ENCODE data around the gene NIPAL1. TPM values are rescaled to one million over a fixed set of nuclear protein-coding genes. Genes with fewer than 3 reads are reported as not detected.

Gene NIPAL1
- total RNA-seq (2014; rRNA removed; shearing (Covaris generic)) = 3.7 TPM in 1 of 2 replicates, not detected in the other
- 0.76 and 0.95 TPM in 2 replicates for polyA plus RNA-seq (2016; fragmentation: Nextera tagmentation; extraction: Ambion mirVana)

DNA sequence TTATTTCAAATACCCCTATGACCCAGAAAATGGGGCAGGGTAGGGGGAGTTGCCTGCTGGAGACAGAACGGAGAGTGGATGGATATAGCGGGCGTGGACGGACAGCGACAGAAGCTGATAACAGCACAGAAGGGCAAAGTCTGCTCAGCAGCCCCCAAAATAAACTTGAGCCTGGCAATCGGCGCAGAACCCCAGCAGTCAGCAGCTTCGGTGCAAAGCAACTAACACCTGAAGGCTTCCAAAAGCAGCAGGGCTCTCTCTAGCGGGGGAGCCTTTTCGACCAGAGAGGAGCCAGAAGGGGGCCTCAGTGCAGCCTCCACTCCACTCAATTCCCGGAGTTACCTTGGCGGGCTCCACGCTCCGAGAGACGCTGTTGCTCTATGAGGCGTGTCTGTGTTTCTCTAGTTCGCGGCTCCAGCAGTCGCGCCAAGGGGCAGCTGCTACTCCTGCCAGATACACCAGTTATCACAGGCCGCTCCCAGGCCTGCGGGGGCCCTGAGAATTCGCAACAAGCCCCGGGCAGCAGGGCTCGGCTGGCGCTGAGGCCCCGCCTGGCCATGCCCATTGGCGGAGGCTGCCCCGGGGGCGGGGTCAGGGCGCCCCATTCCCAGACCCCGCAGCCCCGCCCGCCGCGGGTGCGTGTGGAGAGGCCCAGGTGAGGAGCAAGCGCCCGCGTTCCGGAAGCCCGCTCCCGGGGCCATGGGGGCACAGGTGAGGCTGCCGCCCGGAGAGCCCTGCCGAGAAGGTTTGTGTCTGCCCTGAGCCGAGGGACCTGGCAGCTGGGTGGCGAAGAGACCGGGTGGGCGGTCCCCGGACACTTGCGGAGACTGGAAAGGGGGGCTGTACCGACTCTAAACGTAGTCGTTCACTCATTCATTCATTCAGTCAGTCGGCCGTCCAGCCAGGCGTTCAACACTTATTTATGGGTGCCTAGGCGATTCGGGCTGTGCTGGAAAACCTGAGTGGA lies at the start of gene NIPAL1, which contains the start of gene CNGA1:
TSS of gene NIPAL1 (plus strand) at position 632 of the 967 bp plus-strand sequence. CDS start at position 700, 68 bp downstream.
TSS of gene CNGA1 (minus strand) at position 541 of the 967 bp plus-strand sequence. CDS start 63,992 bp downstream, outside the sequence.
- Histone ChIP-seq H3K9ac (peak within 1 kb of the TSS; percentile 77), H2AFZ (peak within 1 kb of the TSS; percentile 93), H3K9me2 (ENCODE audit: insufficient read depth) (no peaks in the 10 kb centered on the region), H3K36me3 (ENCODE audit: low read depth) (no peaks in the 10 kb centered on the region), H3K79me2 (ENCODE audit: insufficient read depth) (no peaks in the 10 kb centered on the region), H3K4me1 (ENCODE audit: insufficient read depth) (no peaks in the 10 kb centered on the region), H3K27me3 (replicated peaks; ENCODE audit: insufficient read depth) (no peaks in the 10 kb centered on the region), H3K27ac (no peak within 1 kb of the TSS), H3K4me2 (ENCODE audit: unreplicated experiment) (peak within 1 kb of the TSS; percentile 96), H3K9me3 (ENCODE audit: low read depth) (no peaks in the 10 kb centered on the region), H4K20me1 (ENCODE audit: insufficient read depth) (no peaks in the 10 kb centered on the region), H3F3A (ENCODE audit: insufficient read depth) (no peaks in the 10 kb centered on the region; the same call in 1 of the 2 replicates), H3K4me3 (peak within 1 kb of the TSS; percentile 83)
- in situ Hi-C loops (cut with MboI) = no loop called here
- TF ChIP-seq EZH2phosphoT487 (IDR thresholded peaks at IDR 0.05; ENCODE audit: insufficient read depth, low read depth) (no peak), EZH2 (IDR thresholded peaks at IDR 0.05; ENCODE audit: insufficient read depth, poor library complexity, severe bottlenecking) (no peak)
- 3 to 4% methylated on average over 54 to 55 of the region's 60 CpGs for WGBS, 2 experiments (ENCODE audit: low coverage in 1 of 2, low lambda C conversion rate in 2 of 2, missing lambda C conversion rate in 2 of 2)
- peak; percentile 81 for DNase-seq

DNA sequence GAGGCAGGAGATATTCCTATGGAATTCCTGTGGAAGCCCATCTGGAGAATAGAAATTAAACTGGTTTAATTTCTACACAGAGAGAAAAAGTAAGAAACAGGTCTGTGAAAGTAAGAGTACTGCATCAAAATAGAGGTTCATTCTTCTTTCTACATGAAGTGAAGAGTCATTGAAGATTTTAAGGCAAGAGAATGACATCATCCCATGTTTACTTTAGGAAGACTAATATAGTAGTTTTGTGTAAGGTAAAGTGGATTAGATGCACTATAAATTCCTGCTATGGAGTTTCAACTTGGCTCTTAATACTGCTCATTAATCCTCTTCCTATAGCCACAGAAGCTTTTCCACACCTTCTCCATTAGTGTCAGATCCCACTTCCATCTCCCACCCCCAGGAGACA lies 47.7 kb upstream of the NIPAL1 start:
- in situ Hi-C loops (cut with MboI) = no loop called here
- no peaks in the 10 kb centered on the region for H3K9me2 ChIP-seq (ENCODE audit: insufficient read depth)
- no peak overlapping the region for H3K4me2 ChIP-seq (ENCODE audit: unreplicated experiment)
- H3K4me3 ChIP-seq = no peak overlapping the region
- no peaks in the 10 kb centered on the region for H3K4me1 ChIP-seq (ENCODE audit: insufficient read depth)
- no peak overlapping the region for H3K9ac ChIP-seq
- H3K27me3 ChIP-seq (replicated peaks; ENCODE audit: insufficient read depth) = no peaks in the 10 kb centered on the region
- no peaks in the 10 kb centered on the region for H3K79me2 ChIP-seq (ENCODE audit: insufficient read depth)
- TF ChIP-seq EZH2 (IDR thresholded peaks at IDR 0.05; ENCODE audit: insufficient read depth, poor library complexity, severe bottlenecking) = no peak
- TF ChIP-seq EZH2phosphoT487 (IDR thresholded peaks at IDR 0.05; ENCODE audit: insufficient read depth, low read depth) = no peak
- no peaks in the 10 kb centered on the region for H3K9me3 ChIP-seq (ENCODE audit: low read depth)
- no peak overlapping the region for H3K27ac ChIP-seq
- H4K20me1 ChIP-seq (ENCODE audit: insufficient read depth) = no peaks in the 10 kb centered on the region
- no peak for DNase-seq
- no peak overlapping the region for H2AFZ ChIP-seq
- H3F3A ChIP-seq (ENCODE audit: insufficient read depth) = no peaks in the 10 kb centered on the region
- no peaks in the 10 kb centered on the region for H3K36me3 ChIP-seq (ENCODE audit: low read depth)

DNA sequence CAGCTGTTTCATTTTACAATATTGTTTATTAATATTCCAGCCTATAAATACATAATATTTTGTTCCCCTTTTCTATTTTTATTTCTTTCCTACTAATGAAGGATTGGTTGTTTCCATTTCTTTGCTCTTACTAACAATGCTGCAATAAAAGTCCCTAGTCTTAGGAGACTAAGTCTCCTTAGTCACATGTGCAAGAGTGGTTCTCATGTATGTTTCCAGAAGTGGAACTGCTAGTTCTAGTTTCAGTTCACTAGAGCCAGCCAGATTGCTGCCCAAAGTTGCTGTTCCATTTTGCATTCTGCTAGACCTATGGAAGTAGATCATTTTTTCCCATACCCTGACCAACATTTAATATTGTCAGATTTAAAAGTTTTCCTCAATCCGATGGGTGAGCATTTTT lies 44.4 kb upstream of the NIPAL1 start:
- DNase-seq = no peak
- WGBS, 2 experiments (ENCODE audit: low coverage in 1 of 2, low lambda C conversion rate in 2 of 2, missing lambda C conversion rate in 2 of 2) = 66 to 70% methylated on average over 1 of the region's 1 CpG
- Histone ChIP-seq H3K4me1 (ENCODE audit: insufficient read depth) (no peaks in the 10 kb centered on the region), H4K20me1 (ENCODE audit: insufficient read depth) (no peaks in the 10 kb centered on the region), H3K9me3 (ENCODE audit: low read depth) (no peaks in the 10 kb centered on the region), H3K9ac (no peak overlapping the region), H2AFZ (no peak overlapping the region), H3K9me2 (ENCODE audit: insufficient read depth) (no peaks in the 10 kb centered on the region), H3K4me2 (ENCODE audit: unreplicated experiment) (no peak overlapping the region), H3K79me2 (ENCODE audit: insufficient read depth) (no peaks in the 10 kb centered on the region), H3K4me3 (no peak overlapping the region), H3K27me3 (replicated peaks; ENCODE audit: insufficient read depth) (no peaks in the 10 kb centered on the region), H3F3A (ENCODE audit: insufficient read depth) (no peaks in the 10 kb centered on the region), H3K36me3 (ENCODE audit: low read depth) (no peaks in the 10 kb centered on the region), H3K27ac (no peak overlapping the region)
- in situ Hi-C loops (cut with MboI) = no loop called here
- TF ChIP-seq EZH2phosphoT487 (IDR thresholded peaks at IDR 0.05; ENCODE audit: insufficient read depth, low read depth) (no peak), EZH2 (IDR thresholded peaks at IDR 0.05; ENCODE audit: insufficient read depth, poor library complexity, severe bottlenecking) (no peak)

DNA sequence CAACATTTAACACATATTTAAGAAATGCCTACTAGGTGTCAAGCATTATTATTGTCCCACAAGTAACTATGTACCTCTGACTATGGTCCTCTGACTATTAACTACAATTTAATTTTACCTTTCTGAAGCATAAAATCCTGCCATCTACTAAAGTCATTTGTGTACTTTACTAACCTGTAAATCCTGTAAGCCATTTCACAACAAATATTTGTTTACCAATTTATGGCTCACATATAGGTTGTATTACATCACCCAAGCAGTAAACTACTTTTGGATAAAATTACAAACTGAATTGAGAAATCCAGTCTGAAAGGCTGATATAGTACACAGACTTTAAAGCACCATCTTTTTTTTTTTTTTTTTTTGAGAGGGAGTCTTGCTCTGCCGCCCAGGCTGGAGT lies 43.9 kb upstream of the NIPAL1 start:
- H3K27me3 ChIP-seq (replicated peaks; ENCODE audit: insufficient read depth) = no peaks in the 10 kb centered on the region
- 61 to 82% methylated on average over 1 of the region's 1 CpG for WGBS, 2 experiments (ENCODE audit: low coverage in 1 of 2, low lambda C conversion rate in 2 of 2, missing lambda C conversion rate in 2 of 2)
- H2AFZ ChIP-seq = no peak overlapping the region
- no peaks in the 10 kb centered on the region for H3K9me2 ChIP-seq (ENCODE audit: insufficient read depth)
- H3K79me2 ChIP-seq (ENCODE audit: insufficient read depth) = no peaks in the 10 kb centered on the region
- H3K36me3 ChIP-seq (ENCODE audit: low read depth) = no peaks in the 10 kb centered on the region
- H3K27ac ChIP-seq = no peak overlapping the region
- no peaks in the 10 kb centered on the region for H3K9me3 ChIP-seq (ENCODE audit: low read depth)
- H3F3A ChIP-seq (ENCODE audit: insufficient read depth) = no peaks in the 10 kb centered on the region
- TF ChIP-seq EZH2 (IDR thresholded peaks at IDR 0.05; ENCODE audit: insufficient read depth, poor library complexity, severe bottlenecking) = no peak
- TF ChIP-seq EZH2phosphoT487 (IDR thresholded peaks at IDR 0.05; ENCODE audit: insufficient read depth, low read depth) = no peak
- no peak overlapping the region for H3K4me3 ChIP-seq
- no peak for DNase-seq
- H3K4me1 ChIP-seq (ENCODE audit: insufficient read depth) = no peaks in the 10 kb centered on the region
- no peaks in the 10 kb centered on the region for H4K20me1 ChIP-seq (ENCODE audit: insufficient read depth)
- in situ Hi-C loops (cut with MboI) = no loop called here
- H3K9ac ChIP-seq = no peak overlapping the region
- H3K4me2 ChIP-seq (ENCODE audit: unreplicated experiment) = no peak overlapping the region
